Fibroblast of lung (primary cell): Measurements from ENCODE around the gene DCP1B. TPM values are rescaled to one million over a fixed set of nuclear protein-coding genes. Genes with fewer than 3 reads are reported as not detected.

Experiments used
- DNase-seq, 2 donors: peaks; one replicate each; pipeline versions ENCODE4 v3.0.0 to v3.0.0-alpha.2; 2010; ENCODE audit warnings: low read depth in 2 of 2
- H2AFZ ChIP-seq: 2 replicates; pipeline ENCODE4 v1.5.1; 2012; ENCODE audit warnings: low read length, control low read depth, inconsistent platforms
- H3K27ac ChIP-seq: 2 replicates; pipeline ENCODE4 v1.5.1; 2011; ENCODE audit warnings: low read length, control low read depth; ENCODE audit not compliant: insufficient read depth
- H3K27me3 ChIP-seq: 2 replicates; pipeline ENCODE4 v1.5.1; 2011; ENCODE audit warnings: mild to moderate bottlenecking, low read length; ENCODE audit not compliant: control insufficient read depth, insufficient read depth
- H3K36me3 ChIP-seq: 2 replicates; pipeline ENCODE4 v1.5.1; 2011; ENCODE audit warnings: low read length; ENCODE audit not compliant: control insufficient read depth, insufficient read depth
- H3K4me1 ChIP-seq: 2 replicates; pipeline ENCODE4 v1.5.1; 2011; ENCODE audit warnings: low read length; ENCODE audit not compliant: control insufficient read depth, insufficient read depth; ENCODE audit errors: extremely low read depth
- H3K4me2 ChIP-seq: 2 replicates; pipeline ENCODE4 v1.5.1; 2011; ENCODE audit warnings: low read length, control low read depth; ENCODE audit not compliant: insufficient read depth; ENCODE audit errors: extremely low read depth
- H3K4me3 ChIP-seq, 4 experiments: fragments of 200-600 bp in 1 of 4; sonication (generic) in 1 of 4; replicated peaks in 1 of 4; 2 replicates each; pipeline ENCODE4 v1.5.1; 2011 to 2016; ENCODE audit warnings: low read length in 4 of 4, low read depth in 3 of 4, mild to moderate bottlenecking in 3 of 4, control low read depth in 2 of 4, inconsistent platforms in 1 of 4, mixed read lengths in 1 of 4; ENCODE audit not compliant: insufficient read depth in 1 of 4; ENCODE audit errors: control extremely low read depth in 1 of 4
- H3K79me2 ChIP-seq: 2 replicates; pipeline ENCODE4 v1.5.1; 2012; ENCODE audit warnings: mild to moderate bottlenecking, low read length, inconsistent platforms; ENCODE audit not compliant: control insufficient read depth, insufficient read depth
- H3K9ac ChIP-seq: 2 replicates; pipeline ENCODE4 v1.5.1; 2011; ENCODE audit warnings: mild to moderate bottlenecking, low read length, control low read depth; ENCODE audit not compliant: insufficient read depth
- H3K9me3 ChIP-seq: 2 replicates; pipeline ENCODE4 v1.5.1; 2012; ENCODE audit warnings: low read depth, low read length; ENCODE audit not compliant: control insufficient read depth, insufficient read depth
- H4K20me1 ChIP-seq: 2 replicates; pipeline ENCODE4 v1.5.1; 2011; ENCODE audit warnings: low read length; ENCODE audit not compliant: control insufficient read depth, insufficient read depth; ENCODE audit errors: extremely low read depth
- CTCF ChIP-seq, 2 donors: IDR thresholded peaks in 1 of 2; conservative IDR thresholded peaks in 1 of 2; 1 replicate in 1 of 2; 2 replicates in 1 of 2; pipeline ENCODE4 v1.5.1; 2011 to 2012; ENCODE audit warnings: low read length in 2 of 2, control low read depth in 1 of 2, inconsistent platforms in 1 of 2, low read depth in 1 of 2, mild to moderate bottlenecking in 1 of 2
- EZH2 ChIP-seq: IDR thresholded peaks from 2 replicates; pipeline ENCODE4 v1.5.1; 2012; ENCODE audit warnings: low read length, control low read depth, mild to moderate bottlenecking; ENCODE audit errors: missing control alignments
- polyA plus RNA-seq, 2 donors: library from polyadenylated mRNA; depleted of rRNA in 1 of 2; stranded (reverse) in 1 of 2; unstranded in 1 of 2; fragments of >200 nt; gene quantifications; 2 replicates each; pipeline ENCODE4 v1.2.1, GENCODE V29; 2011 to 2012; ENCODE audit warnings: missing spikeins in 1 of 2
- total RNA-seq: library from RNA; depleted of rRNA; stranded (reverse); fragments of >200 nt; gene quantifications from 2 replicates; pipeline ENCODE4 v1.2.1, GENCODE V29; 2014

Gene DCP1B
- total and polyA plus RNA-seq, 2 donors (not counting 1 experiment from before 2014, with no cell fraction given): 10.4 to 19.4 TPM

GRCh38 chr12:1993871-1994371, 10.3 kb downstream of the DCP1B start:
- peak overlapping the region; percentile 78 for H3K27ac ChIP-seq

GRCh38 chr12:1993341-1993740, 10.9 kb downstream of the DCP1B start:
- H3K79me2 ChIP-seq: peaks cover 6% of the 10 kb centered on the region
- H3K9ac ChIP-seq: no peak overlapping the region
- no peaks in the 10 kb centered on the region for H3K9me3 ChIP-seq
- H4K20me1 ChIP-seq: no peaks in the 10 kb centered on the region
- H3K36me3 ChIP-seq: peaks cover 2% of the 10 kb centered on the region
- peak overlapping the region; percentile 48 for H3K4me2 ChIP-seq
- H3K27me3 ChIP-seq: no peaks in the 10 kb centered on the region
- TF ChIP-seq CTCF (conservative IDR thresholded peaks at IDR 0.05 in 1 of 2, IDR thresholded peaks at IDR 0.05 in 1 of 2; ENCODE audit: low read depth in 1 of 2, low read length in 2 of 2): no peak
- no peak for TF ChIP-seq EZH2
- H3K27ac ChIP-seq: peak overlapping the region; percentile 78
- H3K4me1 ChIP-seq: peaks cover 23% of the 10 kb centered on the region
- DNase-seq: peak; percentile 95 to 97
- H3K4me3 ChIP-seq: no peak overlapping the region
- H2AFZ ChIP-seq: no peak overlapping the region

More at GRCh38 chr12:1993871-1994371, 10.3 kb downstream of the DCP1B start:
- Histone ChIP-seq H3K4me3 (no peak overlapping the region), H3K27me3 (no peaks in the 10 kb centered on the region), H3K9ac (no peak overlapping the region), H3K79me2 (peaks cover 8% of the 10 kb centered on the region), H3K4me1 (peaks cover 23% of the 10 kb centered on the region), H2AFZ (no peak overlapping the region), H3K9me3 (no peaks in the 10 kb centered on the region), H3K4me2 (peak overlapping the region; percentile 67), H3K36me3 (peaks cover 2% of the 10 kb centered on the region), H4K20me1 (no peaks in the 10 kb centered on the region)
- TF ChIP-seq CTCF (conservative IDR thresholded peaks at IDR 0.05 in 1 of 2, IDR thresholded peaks at IDR 0.05 in 1 of 2; ENCODE audit: low read depth in 1 of 2, low read length in 2 of 2): no peak
- TF ChIP-seq EZH2: no peak
- DNase-seq: peak; percentile 87 to 93

- Histone ChIP-seq H3K4me3 (no peak overlapping the region), H3K27me3 (no peaks in the 10 kb centered on the region), H3K27ac (peak overlapping the region; percentile 78), H3K36me3 (peaks cover 4% of the 10 kb centered on the region), H3K79me2 (peaks cover 2% of the 10 kb centered on the region), H2AFZ (no peak overlapping the region), H3K9ac (no peak overlapping the region), H3K4me1 (peaks cover 23% of the 10 kb centered on the region), H4K20me1 (no peaks in the 10 kb centered on the region), H3K9me3 (no peaks in the 10 kb centered on the region), H3K4me2 (peak overlapping the region; percentile 48)
- DNase-seq: no peak
- no peak for TF ChIP-seq EZH2
- TF ChIP-seq CTCF (conservative IDR thresholded peaks at IDR 0.05 in 1 of 2, IDR thresholded peaks at IDR 0.05 in 1 of 2; ENCODE audit: low read depth in 1 of 2, low read length in 2 of 2): no peak
These were observed 11.5 kb downstream of the DCP1B start for GRCh38 chr12:1992732-1993131.
